HEK293 (cell line): ENCODE measurements around the gene LDAF1.

Source experiments
- CTCF ChIA-PET: fragments of 350-600 bp; formaldehyde crosslinking; extraction: SDS; loops from one replicate; lab custom pipeline; 2021; ENCODE audit warnings: antibody characterized with exemption; lab: Yijun Ruan, JAX
- POLR2A ChIA-PET: fragments of 300-600 bp; formaldehyde crosslinking; extraction: SDS; loops from one replicate; lab custom pipeline; 2020; ENCODE audit warnings: antibody characterized with exemption, inconsistent platforms; lab: Yijun Ruan, JAX
- H3K27ac ChIP-seq: fragments of 200-500 bp; sonication (Bioruptor generic); 2 replicates; pipeline ENCODE4 v1.5.1; 2014; ENCODE audit warnings: low read depth, low read length, control low read depth, inconsistent platforms; ENCODE audit errors: extremely low read depth
- H3K36me3 ChIP-seq, 2 experiments: fragments of 200-500 bp in 1 of 2; sonication (Bioruptor generic) in 1 of 2; 1 replicate in 1 of 2; 2 replicates in 1 of 2; pipeline ENCODE4 v1.5.1; 2014 to 2017; ENCODE audit warnings: inconsistent platforms in 2 of 2, low read length in 2 of 2; ENCODE audit not compliant: control insufficient read depth in 2 of 2, insufficient read depth in 1 of 2
- H3K4me1 ChIP-seq: fragments of 200-500 bp; sonication (Bioruptor generic); 2 replicates; pipeline ENCODE4 v1.5.1; 2014; ENCODE audit warnings: mild to moderate bottlenecking, low read length, inconsistent platforms; ENCODE audit not compliant: control insufficient read depth, insufficient read depth
- H3K4me3 ChIP-seq: 2 replicates; pipeline ENCODE4 v1.5.1; 2011; ENCODE audit warnings: low read depth, mild to moderate bottlenecking, control low read depth, low read length, moderate library complexity
- H3K9me3 ChIP-seq: fragments of 200-500 bp; sonication (Bioruptor generic); 2 replicates; pipeline ENCODE4 v1.5.1; 2014; ENCODE audit warnings: low read depth, low read length, inconsistent platforms; ENCODE audit not compliant: control insufficient read depth, insufficient read depth
- KLF7 ChIP-seq: fragments of 450-650 bp; formaldehyde crosslinking; IDR thresholded peaks from 2 replicates; pipeline ENCODE4 v1.5.1; 2016; ENCODE audit warnings: missing biosample characterization, missing genetic modification characterization, borderline replicate concordance
- OVOL3 ChIP-seq: fragments of 450-650 bp; formaldehyde crosslinking; IDR thresholded peaks from 2 replicates; pipeline ENCODE4 v1.5.1; 2016; ENCODE audit warnings: missing biosample characterization, missing genetic modification characterization
- PRDM1 ChIP-seq: fragments of 450-650 bp; formaldehyde crosslinking; IDR thresholded peaks from 2 replicates; pipeline ENCODE4; 2016; ENCODE audit warnings: missing biosample characterization, missing genetic modification characterization
- REPIN1 ChIP-seq: fragments of 450-650 bp; formaldehyde crosslinking; IDR thresholded peaks from 2 replicates; pipeline ENCODE4 v1.5.1; 2017; ENCODE audit warnings: missing biosample characterization, missing genetic modification characterization, low read depth
- SP2 ChIP-seq: fragments of 450-650 bp; formaldehyde crosslinking; IDR thresholded peaks from 2 replicates; pipeline ENCODE4 v1.5.1; 2016; ENCODE audit warnings: missing biosample characterization, missing genetic modification characterization
- ZNF133 ChIP-seq: fragments of 450-650 bp; formaldehyde crosslinking; IDR thresholded peaks from 2 replicates; pipeline ENCODE4 v1.5.1; 2016; ENCODE audit warnings: missing biosample characterization, missing genetic modification characterization
- ZNF138 ChIP-seq: fragments of 450-650 bp; formaldehyde crosslinking; IDR thresholded peaks from 2 replicates; pipeline ENCODE4 v1.5.1; 2016; ENCODE audit warnings: missing biosample characterization, missing genetic modification characterization, borderline replicate concordance
- ZNF16 ChIP-seq: fragments of 450-650 bp; formaldehyde crosslinking; IDR thresholded peaks from 2 replicates; pipeline ENCODE4 v1.5.1; 2016; ENCODE audit warnings: low read depth, missing biosample characterization, missing genetic modification characterization
- ZNF341 ChIP-seq: fragments of 450-650 bp; formaldehyde crosslinking; IDR thresholded peaks from 2 replicates; pipeline ENCODE4; 2016; ENCODE audit warnings: low read depth, missing biosample characterization, missing genetic modification characterization
- ZNF404 ChIP-seq: fragments of 450-650 bp; formaldehyde crosslinking; IDR thresholded peaks from 2 replicates; pipeline ENCODE4 v1.5.1; 2017; ENCODE audit warnings: missing biosample characterization, missing genetic modification characterization
- ZNF473 ChIP-seq: fragments of 450-650 bp; formaldehyde crosslinking; IDR thresholded peaks from 2 replicates; pipeline ENCODE4 v1.5.1; 2017; ENCODE audit warnings: missing biosample characterization, missing genetic modification characterization
- ZNF654 ChIP-seq: fragments of 450-650 bp; formaldehyde crosslinking; IDR thresholded peaks from 2 replicates; pipeline ENCODE4 v1.5.1; 2016; ENCODE audit warnings: low read depth, missing biosample characterization, missing genetic modification characterization
- ZNF843 ChIP-seq: fragments of 450-650 bp; formaldehyde crosslinking; IDR thresholded peaks from 2 replicates; pipeline ENCODE4 v1.5.1; 2016; ENCODE audit warnings: missing biosample characterization, missing genetic modification characterization
- ZXDB ChIP-seq: fragments of 450-650 bp; formaldehyde crosslinking; IDR thresholded peaks from 2 replicates; pipeline ENCODE4 v1.5.1; 2016; ENCODE audit warnings: missing biosample characterization, missing genetic modification characterization
- TF ChIP-seq, protein P1 (sequence below): fragments of 450-650 bp; formaldehyde crosslinking; IDR thresholded peaks from 2 replicates; pipeline ENCODE4 v1.5.1; 2016; ENCODE audit warnings: missing biosample characterization, missing genetic modification characterization
- TF ChIP-seq, protein P2 (sequence below): fragments of 450-650 bp; formaldehyde crosslinking; IDR thresholded peaks from 2 replicates; pipeline ENCODE4 v1.5.0; 2017; ENCODE audit warnings: missing biosample characterization, missing genetic modification characterization, borderline replicate concordance
- TF ChIP-seq, protein P3 (sequence below): fragments of 450-650 bp; formaldehyde crosslinking; conservative IDR thresholded peaks from 2 replicates; pipeline ENCODE4 v1.5.1; 2016; ENCODE audit warnings: low read depth, missing biosample characterization, missing genetic modification characterization
- TF ChIP-seq, protein P4 (sequence below): fragments of 450-650 bp; formaldehyde crosslinking; IDR thresholded peaks from 2 replicates; pipeline ENCODE4 v1.5.1; 2016; ENCODE audit warnings: missing biosample characterization, missing genetic modification characterization

Gene LDAF1

DNA sequence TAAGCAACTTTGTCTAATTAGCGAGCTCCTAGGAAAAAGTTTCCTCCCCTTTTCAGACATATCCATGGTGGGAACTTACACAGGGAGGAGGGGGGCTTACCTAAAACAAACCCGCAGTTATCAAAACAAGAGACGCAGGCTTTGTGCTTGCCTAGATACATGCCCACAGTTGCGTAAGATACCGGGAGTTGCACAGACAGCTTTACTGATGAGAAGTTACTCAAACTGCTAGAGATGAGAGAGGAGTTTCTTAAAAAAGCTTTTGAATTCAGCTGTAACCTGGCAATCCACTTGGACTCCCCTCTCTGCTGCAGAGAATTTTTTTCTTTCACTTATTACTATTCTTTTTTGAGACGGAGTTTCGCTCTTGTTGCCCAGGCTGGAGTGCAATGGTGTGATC lies 59.7 kb downstream of the LDAF1 start (continued):
- TF ChIP-seq ZNF16 (no peak), SP2 (tag by site-specific recombination) (no peak), OVOL3 (no peak)
- TF ChIP-seq, protein P1, sequence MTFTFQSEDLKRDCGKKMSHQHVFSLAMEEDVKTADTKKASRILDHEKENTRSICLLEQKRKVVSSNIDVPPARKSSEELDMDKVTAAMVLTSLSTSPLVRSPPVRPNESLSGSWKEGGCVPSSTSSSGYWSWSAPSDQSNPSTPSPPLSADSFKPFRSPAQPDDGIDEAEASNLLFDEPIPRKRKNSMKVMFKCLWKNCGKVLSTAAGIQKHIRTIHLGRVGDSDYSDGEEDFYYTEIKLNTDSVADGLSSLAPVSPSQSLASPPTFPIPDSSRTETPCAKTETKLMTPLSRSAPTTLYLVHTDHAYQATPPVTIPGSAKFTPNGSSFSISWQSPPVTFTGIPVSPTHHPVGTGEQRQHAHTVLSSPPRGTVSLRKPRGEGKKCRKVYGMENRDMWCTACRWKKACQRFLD (tag by site-specific recombination) = no peak
- TF ChIP-seq, protein P2, sequence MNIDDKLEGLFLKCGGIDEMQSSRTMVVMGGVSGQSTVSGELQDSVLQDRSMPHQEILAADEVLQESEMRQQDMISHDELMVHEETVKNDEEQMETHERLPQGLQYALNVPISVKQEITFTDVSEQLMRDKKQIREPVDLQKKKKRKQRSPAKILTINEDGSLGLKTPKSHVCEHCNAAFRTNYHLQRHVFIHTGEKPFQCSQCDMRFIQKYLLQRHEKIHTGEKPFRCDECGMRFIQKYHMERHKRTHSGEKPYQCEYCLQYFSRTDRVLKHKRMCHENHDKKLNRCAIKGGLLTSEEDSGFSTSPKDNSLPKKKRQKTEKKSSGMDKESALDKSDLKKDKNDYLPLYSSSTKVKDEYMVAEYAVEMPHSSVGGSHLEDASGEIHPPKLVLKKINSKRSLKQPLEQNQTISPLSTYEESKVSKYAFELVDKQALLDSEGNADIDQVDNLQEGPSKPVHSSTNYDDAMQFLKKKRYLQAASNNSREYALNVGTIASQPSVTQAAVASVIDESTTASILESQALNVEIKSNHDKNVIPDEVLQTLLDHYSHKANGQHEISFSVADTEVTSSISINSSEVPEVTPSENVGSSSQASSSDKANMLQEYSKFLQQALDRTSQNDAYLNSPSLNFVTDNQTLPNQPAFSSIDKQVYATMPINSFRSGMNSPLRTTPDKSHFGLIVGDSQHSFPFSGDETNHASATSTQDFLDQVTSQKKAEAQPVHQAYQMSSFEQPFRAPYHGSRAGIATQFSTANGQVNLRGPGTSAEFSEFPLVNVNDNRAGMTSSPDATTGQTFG (tag by site-specific recombination) = no peak

DNA sequence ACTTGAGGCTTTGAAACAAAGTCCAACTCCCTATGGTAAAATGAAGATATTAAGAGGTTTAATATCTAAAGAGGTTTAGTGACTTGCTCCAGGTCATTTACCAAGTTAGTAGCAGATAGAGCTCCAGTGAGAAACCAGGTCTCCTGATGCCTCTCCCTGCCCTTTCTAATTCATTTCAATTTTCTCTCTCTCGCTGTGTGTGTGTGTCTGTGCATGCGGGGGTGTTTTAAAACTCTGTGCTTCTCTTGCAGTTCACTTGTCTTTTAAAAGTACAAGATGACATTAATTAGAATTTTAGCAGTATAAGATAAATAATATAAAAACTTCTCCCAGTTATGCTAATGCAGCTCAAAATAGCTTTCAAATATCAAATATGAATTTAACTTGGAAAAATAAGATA lies 61.1 kb downstream of the LDAF1 start:
- H3K9me3 ChIP-seq = no peaks in the 10 kb centered on the region
- H3K4me1 ChIP-seq = no peaks in the 10 kb centered on the region
- TF ChIP-seq ZNF341 (tag by site-specific recombination) (no peak), KLF7 (tag by site-specific recombination) (no peak), ZNF138 (no peak), ZNF843 (tag by site-specific recombination) (no peak), ZNF133 (no peak), ZNF654 (tag by site-specific recombination) (no peak), REPIN1 (tag by site-specific recombination) (no peak), ZNF404 (no peak), PRDM1 (tag by site-specific recombination) (no peak), ZXDB (tag by site-specific recombination) (no peak), ZNF473 (tag by site-specific recombination) (no peak)
- TF ChIP-seq, protein P3, sequence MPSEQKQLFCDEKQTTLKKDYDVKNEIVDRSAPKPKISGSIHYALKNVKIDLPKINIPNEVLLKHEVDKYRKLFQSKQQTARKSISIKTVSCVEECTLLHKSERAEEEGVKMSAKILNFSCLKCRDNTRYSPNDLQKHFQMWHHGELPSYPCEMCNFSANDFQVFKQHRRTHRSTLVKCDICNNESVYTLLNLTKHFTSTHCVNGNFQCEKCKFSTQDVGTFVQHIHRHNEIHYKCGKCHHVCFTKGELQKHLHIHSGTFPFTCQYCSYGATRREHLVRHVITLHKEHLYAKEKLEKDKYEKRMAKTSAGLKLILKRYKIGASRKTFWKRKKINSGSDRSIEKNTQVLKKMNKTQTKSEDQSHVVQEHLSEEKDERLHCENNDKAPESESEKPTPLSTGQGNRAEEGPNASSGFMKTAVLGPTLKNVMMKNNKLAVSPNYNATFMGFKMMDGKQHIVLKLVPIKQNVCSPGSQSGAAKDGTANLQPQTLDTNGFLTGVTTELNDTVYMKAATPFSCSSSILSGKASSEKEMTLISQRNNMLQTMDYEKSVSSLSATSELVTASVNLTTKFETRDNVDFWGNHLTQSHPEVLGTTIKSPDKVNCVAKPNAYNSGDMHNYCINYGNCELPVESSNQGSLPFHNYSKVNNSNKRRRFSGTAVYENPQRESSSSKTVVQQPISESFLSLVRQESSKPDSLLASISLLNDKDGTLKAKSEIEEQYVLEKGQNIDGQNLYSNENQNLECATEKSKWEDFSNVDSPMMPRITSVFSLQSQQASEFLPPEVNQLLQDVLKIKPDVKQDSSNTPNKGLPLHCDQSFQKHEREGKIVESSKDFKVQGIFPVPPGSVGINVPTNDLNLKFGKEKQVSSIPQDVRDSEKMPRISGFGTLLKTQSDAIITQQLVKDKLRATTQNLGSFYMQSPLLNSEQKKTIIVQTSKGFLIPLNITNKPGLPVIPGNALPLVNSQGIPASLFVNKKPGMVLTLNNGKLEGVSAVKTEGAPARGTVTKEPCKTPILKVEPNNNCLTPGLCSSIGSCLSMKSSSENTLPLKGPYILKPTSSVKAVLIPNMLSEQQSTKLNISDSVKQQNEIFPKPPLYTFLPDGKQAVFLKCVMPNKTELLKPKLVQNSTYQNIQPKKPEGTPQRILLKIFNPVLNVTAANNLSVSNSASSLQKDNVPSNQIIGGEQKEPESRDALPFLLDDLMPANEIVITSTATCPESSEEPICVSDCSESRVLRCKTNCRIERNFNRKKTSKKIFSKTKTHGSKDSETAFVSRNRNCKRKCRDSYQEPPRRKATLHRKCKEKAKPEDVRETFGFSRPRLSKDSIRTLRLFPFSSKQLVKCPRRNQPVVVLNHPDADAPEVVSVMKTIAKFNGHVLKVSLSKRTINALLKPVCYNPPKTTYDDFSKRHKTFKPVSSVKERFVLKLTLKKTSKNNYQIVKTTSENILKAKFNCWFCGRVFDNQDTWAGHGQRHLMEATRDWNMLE = no peak
- TF ChIP-seq, protein P4, sequence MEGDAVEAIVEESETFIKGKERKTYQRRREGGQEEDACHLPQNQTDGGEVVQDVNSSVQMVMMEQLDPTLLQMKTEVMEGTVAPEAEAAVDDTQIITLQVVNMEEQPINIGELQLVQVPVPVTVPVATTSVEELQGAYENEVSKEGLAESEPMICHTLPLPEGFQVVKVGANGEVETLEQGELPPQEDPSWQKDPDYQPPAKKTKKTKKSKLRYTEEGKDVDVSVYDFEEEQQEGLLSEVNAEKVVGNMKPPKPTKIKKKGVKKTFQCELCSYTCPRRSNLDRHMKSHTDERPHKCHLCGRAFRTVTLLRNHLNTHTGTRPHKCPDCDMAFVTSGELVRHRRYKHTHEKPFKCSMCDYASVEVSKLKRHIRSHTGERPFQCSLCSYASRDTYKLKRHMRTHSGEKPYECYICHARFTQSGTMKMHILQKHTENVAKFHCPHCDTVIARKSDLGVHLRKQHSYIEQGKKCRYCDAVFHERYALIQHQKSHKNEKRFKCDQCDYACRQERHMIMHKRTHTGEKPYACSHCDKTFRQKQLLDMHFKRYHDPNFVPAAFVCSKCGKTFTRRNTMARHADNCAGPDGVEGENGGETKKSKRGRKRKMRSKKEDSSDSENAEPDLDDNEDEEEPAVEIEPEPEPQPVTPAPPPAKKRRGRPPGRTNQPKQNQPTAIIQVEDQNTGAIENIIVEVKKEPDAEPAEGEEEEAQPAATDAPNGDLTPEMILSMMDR = no peak
- POLR2A ChIA-PET = no interaction called here
- H3K4me3 ChIP-seq = no peak overlapping the region
- H3K27ac ChIP-seq = no peak overlapping the region
- H3K36me3 ChIP-seq = no peaks in the 10 kb centered on the region
- CTCF ChIA-PET = no interaction called here
